ENCODE data around the gene MAN1C1.

Gene MAN1C1

DNA sequence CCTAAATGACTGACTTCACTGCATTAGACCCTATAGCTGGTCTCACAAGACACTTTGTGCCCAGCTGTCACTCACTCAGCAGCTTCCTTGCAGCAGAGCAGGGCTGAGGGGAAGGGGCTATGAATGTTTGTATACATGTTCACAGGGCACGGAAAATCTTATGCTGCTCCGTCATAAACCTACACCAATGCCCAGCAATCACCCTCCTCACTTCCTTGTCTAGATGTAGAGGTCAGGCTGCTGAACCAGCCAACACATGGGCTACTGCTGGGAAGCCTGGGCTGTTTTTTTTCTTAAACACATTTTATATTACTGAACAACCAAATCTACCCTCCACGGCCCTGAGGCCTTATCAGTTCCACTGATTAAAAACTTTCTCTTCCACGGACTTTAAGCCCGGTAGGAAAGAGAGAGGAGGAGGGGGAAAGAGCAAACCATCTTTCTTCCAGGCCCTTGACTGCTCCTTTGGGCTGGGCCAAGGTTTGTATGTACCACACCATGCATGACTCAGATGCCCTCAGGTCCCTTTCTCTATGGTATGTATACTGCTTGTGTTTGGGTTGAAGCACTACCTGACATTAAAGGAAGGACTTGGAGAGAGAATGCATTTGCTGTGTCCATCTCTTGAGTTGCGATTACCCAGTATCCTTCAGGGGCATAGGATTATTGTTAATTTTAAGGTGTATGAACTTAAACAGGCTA lies 215.9 kb downstream of the MAN1C1 start:
- no peak for DNase-seq

GRCh38 chr1:25833158-25833557 lies 216.6 kb downstream of the MAN1C1 start:
- no peak for DNase-seq

Data from amygdala (tissue), 56 donors.